Muscle layer of duodenum (tissue), 2 donors: ENCODE results near the gene PTCSC3.

Source experiments
- H3K27ac ChIP-seq: one replicate; pipeline ENCODE4 v1.7.0; 2013; ENCODE audit warnings: mild to moderate bottlenecking, low read length
- H3K27me3 ChIP-seq: one replicate; pipeline ENCODE4 v1.7.0; 2013; ENCODE audit warnings: low read depth, mild to moderate bottlenecking, control low read depth, low read length
- H3K36me3 ChIP-seq, 2 donors: one replicate each; pipeline ENCODE4 v1.7.0; 2013; ENCODE audit warnings: low read length in 2 of 2, control low read depth in 1 of 2, mild to moderate bottlenecking in 1 of 2; ENCODE audit not compliant: insufficient read depth in 2 of 2, control insufficient read depth in 1 of 2
- H3K4me1 ChIP-seq, 2 donors: one replicate each; pipeline ENCODE4 v1.7.0; 2013; ENCODE audit warnings: low read length in 2 of 2, mild to moderate bottlenecking in 2 of 2, control low read depth in 1 of 2, moderate library complexity in 1 of 2; ENCODE audit not compliant: insufficient read depth in 2 of 2, control insufficient read depth in 1 of 2
- H3K4me3 ChIP-seq, 2 donors: one replicate each; pipeline ENCODE4 v1.7.0; 2013; ENCODE audit warnings: low read length in 2 of 2, low read depth in 1 of 2, mild to moderate bottlenecking in 1 of 2
- H3K9me3 ChIP-seq, 2 donors: one replicate each; pipeline ENCODE4 v1.7.0; 2013; ENCODE audit warnings: low read length in 2 of 2, control low read depth in 1 of 2, mild to moderate bottlenecking in 1 of 2; ENCODE audit not compliant: control insufficient read depth in 1 of 2
- donor health status: healthy.

PTCSC3 gene

DNA sequence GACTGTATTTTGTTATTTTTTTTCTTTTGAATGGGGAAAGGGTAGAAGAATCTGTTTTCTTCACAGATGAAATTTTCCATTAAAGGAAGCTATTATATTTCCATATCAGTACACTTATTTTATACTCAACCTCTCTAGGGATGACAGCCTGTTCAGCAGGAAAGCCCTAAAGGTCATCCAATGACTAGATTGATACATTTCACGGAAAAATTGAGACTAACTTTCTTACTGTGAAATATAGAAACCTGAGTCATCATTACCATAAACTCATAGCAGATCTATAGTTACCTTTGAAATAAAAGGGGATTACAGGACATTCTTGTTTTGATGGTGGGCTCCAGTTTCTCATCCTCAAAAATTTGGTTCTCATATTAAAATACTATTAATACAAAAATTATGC is 36.1 kb upstream of the PTCSC3 start:
- Histone ChIP-seq H3K4me1 (no peaks in the 10 kb centered on the region), H3K36me3 (no peaks in the 10 kb centered on the region)

GRCh38 chr14:36208690-36209278 is 32.3 kb upstream of the PTCSC3 start:
- Histone ChIP-seq H3K36me3 (no peaks in the 10 kb centered on the region), H3K4me1 (no peaks in the 10 kb centered on the region), H3K4me3 (no peak overlapping the region), H3K27me3 (no peaks in the 10 kb centered on the region), H3K9me3 (no peaks in the 10 kb centered on the region), H3K27ac (no peak overlapping the region)

More for the DNA sequence above, 36.1 kb upstream of the PTCSC3 start:
- Histone ChIP-seq H3K27me3 (no peaks in the 10 kb centered on the region), H3K4me3 (no peak overlapping the region), H3K9me3 (no peaks in the 10 kb centered on the region), H3K27ac (no peak overlapping the region)

DNA sequence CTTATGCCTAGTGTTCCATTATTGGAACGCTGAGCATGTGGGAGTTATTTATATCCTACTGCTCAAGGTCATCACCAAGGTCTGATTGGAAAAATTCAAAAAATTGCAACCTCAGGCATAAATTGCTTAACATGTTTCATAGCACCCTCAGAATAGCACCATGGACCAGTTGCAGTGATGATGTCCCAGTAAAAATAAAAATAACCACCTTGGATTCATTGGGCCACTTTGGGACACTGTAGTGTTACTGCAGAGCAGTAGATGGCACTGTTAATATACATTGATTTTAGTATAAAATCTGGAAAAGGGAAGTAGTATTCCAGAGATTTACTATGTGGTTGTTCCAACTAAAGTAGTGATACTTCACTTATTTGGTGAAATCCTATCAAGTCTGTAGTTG is 31.0 kb upstream of the PTCSC3 start:
- no peak overlapping the region for H3K27ac ChIP-seq
- H3K27me3 ChIP-seq: no peaks in the 10 kb centered on the region
- no peaks in the 10 kb centered on the region for H3K36me3 ChIP-seq
- peaks cover 0 to 3% of the 10 kb centered on the region in 2 donors for H3K9me3 ChIP-seq
- H3K4me3 ChIP-seq: no peak overlapping the region
- no peaks in the 10 kb centered on the region for H3K4me1 ChIP-seq

DNA sequence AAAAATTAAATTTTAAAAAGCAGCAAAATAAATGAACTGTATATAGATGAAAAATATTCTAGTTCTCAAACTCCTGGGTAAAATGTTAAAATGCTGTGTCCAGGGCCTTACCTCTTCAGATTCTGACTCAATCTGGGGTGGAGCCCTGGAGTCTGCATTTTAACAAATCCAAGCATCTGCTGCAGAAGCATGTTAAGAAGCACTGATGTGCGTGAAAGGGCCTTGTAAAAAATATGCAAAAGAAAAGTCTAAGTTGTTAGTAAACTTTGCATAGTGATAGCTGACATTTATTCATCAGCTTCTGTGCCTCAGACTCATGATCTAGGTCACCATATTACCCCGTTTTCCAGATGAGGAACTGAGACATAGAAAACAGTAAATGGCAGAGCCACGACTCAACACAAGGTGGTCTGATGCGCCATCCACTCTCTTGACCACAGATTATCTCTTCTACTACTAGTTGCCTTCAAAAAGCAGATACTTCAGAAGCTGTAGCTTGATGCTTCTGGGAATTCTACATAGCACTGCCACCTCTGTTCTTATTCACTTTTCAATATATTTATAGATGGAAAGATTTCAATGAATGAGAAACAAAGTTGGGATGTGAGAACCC is 28.0 kb upstream of the PTCSC3 start:
- H3K27me3 ChIP-seq: no peaks in the 10 kb centered on the region
- H3K4me3 ChIP-seq: no peak overlapping the region
- H3K27ac ChIP-seq: no peak overlapping the region
- H3K9me3 ChIP-seq: peaks cover 0 to 4% of the 10 kb centered on the region in 2 donors
- no peaks in the 10 kb centered on the region for H3K36me3 ChIP-seq
- no peaks in the 10 kb centered on the region for H3K4me1 ChIP-seq

GRCh38 chr14:36198378-36198777 is 21.9 kb upstream of the PTCSC3 start:
- Histone ChIP-seq H3K9me3 (peaks cover 0 to 4% of the 10 kb centered on the region in 2 donors), H3K4me1 (no peaks in the 10 kb centered on the region), H3K36me3 (no peaks in the 10 kb centered on the region), H3K27ac (no peak overlapping the region), H3K27me3 (no peaks in the 10 kb centered on the region), H3K4me3 (no peak overlapping the region)

- H3K36me3 ChIP-seq: no peaks in the 10 kb centered on the region
- no peak overlapping the region for H3K27ac ChIP-seq
- H3K4me1 ChIP-seq: no peaks in the 10 kb centered on the region
- no peaks in the 10 kb centered on the region for H3K27me3 ChIP-seq
- no peak overlapping the region for H3K4me3 ChIP-seq
- no peaks in the 10 kb centered on the region for H3K9me3 ChIP-seq
Observed at GRCh38 chr14:36194663-36195062, 18.1 kb upstream of the PTCSC3 start.

DNA sequence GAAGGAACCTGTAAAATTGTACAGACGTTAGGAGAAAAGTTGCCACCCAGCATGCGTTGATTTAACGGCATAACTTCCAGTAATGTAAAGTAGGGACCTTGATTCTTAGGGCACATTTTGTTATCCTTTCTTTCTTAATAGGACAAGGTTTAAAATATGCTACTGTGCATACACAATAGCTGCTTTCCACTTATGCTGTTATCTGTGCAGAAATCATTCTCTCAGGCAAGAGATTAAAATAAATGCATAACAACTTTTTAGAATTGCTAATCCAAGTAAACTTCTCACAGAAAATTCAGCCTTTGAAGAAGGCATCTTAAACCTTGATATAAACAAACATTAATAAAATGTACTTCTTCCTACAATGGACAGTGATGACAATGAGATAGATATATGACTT is 16.0 kb upstream of the PTCSC3 start:
- Histone ChIP-seq H3K36me3 (no peaks in the 10 kb centered on the region), H3K4me3 (no peak overlapping the region), H3K27me3 (no peaks in the 10 kb centered on the region), H3K4me1 (no peaks in the 10 kb centered on the region), H3K27ac (no peak overlapping the region), H3K9me3 (no peaks in the 10 kb centered on the region)

GRCh38 chr14:36183402-36183801 is 6.9 kb upstream of the PTCSC3 start:
- no peak overlapping the region for H3K4me3 ChIP-seq
- H3K27ac ChIP-seq: no peak overlapping the region
- H3K4me1 ChIP-seq: no peaks in the 10 kb centered on the region
- H3K27me3 ChIP-seq: no peaks in the 10 kb centered on the region
- no peaks in the 10 kb centered on the region for H3K36me3 ChIP-seq
- no peaks in the 10 kb centered on the region for H3K9me3 ChIP-seq

DNA sequence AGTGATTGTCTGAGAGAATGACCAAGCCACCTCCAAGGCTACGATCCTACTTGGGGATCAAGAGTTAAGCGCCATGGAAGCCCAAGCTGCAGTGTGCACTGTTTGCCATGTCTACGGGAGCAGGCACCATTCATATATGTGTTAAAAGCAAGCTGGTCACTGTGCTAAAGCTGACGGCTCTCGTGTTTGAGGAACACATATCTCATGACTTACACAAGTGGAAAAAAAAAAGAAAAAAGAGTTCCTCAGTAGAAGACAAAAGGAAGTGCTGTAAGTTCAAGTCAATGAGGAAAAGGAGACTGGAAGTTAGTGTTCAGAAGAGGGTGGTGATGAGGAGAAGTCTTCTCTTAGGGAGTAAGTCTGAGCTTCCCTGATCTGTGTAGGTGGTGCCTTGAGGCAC is 4.9 kb upstream of the PTCSC3 start:
- Histone ChIP-seq H3K36me3 (no peaks in the 10 kb centered on the region), H3K4me3 (no peak overlapping the region), H3K27ac (no peak overlapping the region), H3K4me1 (no peaks in the 10 kb centered on the region), H3K27me3 (no peaks in the 10 kb centered on the region), H3K9me3 (no peaks in the 10 kb centered on the region)

DNA sequence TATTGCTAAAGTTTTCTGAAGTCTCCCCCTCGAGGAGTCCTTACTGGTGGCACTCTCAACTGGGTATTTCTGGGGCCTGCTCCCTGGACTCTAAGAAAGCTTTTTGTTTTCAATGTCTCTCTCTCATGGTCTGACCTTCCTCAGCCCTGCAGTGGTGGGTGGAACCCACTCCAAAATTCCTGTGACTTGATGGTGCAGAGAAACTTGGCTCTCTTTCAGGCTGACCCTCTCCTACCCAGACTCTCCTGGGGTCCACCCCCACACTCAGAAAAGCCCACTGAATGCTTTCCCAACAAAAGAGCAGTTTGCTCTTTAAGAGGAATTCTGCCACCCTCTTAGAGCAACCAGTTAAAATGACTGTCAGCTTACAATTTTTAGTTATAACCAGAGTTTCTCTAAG is 967 bp upstream of the PTCSC3 start:
- no peaks in the 10 kb centered on the region for H3K9me3 ChIP-seq
- no peaks in the 10 kb centered on the region for H3K36me3 ChIP-seq
- H3K4me3 ChIP-seq: no peak overlapping the region
- no peaks in the 10 kb centered on the region for H3K27me3 ChIP-seq
- H3K4me1 ChIP-seq: no peaks in the 10 kb centered on the region
- no peak overlapping the region for H3K27ac ChIP-seq

GRCh38 chr14:36174767-36175424 is 1.6 kb downstream of the PTCSC3 start:
- Histone ChIP-seq H3K36me3 (no peaks in the 10 kb centered on the region), H3K27me3 (no peaks in the 10 kb centered on the region), H3K4me1 (no peaks in the 10 kb centered on the region), H3K9me3 (no peaks in the 10 kb centered on the region), H3K27ac (no peak overlapping the region), H3K4me3 (no peak overlapping the region)
